GM21737 (cell line): Measurements from ENCODE around the gene RPP25L.

Experiments
- ATAC-seq: cut with Tn5 transposase; IDR thresholded peaks from one replicate; pipeline ENCODE4 v1.9.1; 2021; ENCODE audit warnings: mild to moderate bottlenecking, moderate library complexity; ENCODE audit not compliant: unreplicated experiment

RPP25L gene

DNA sequence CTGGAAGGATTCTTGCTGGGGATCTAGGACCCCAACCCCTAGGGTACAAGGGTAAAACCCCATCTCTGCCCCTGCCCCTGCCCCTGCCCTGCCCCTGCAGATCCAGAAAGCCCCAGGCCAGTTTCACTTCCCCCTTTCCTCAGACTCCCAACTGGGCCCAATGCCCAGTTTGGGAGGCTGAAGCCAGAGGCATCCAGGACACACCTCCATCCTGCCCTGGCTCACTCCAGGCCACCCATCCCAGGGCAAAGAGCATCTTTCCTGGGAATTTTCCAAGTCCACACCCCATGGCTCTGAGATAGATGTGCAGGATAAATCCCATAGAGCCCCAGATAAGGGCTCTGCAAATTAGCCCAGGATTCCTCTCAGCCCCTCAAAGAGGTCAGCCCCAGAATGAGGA is 39.8 kb downstream of the RPP25L start:
- no peak for ATAC-seq

DNA sequence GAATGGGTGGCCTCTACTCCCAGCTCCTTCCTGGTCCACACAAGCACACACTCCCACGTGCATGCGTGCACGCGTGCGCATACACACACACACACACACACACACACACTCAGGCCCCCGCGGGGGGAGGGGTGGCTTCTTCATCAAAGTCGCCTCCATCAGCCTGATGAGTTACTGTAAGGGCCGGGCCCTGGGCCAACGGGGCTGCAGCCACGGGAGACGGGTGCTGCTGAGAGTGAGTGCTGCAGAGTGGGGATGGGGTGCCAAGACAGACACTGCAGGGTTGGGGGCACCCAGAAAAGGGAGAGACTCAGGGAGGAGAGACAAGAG is 40.5 kb downstream of the RPP25L start:
- ATAC-seq: no peak

DNA sequence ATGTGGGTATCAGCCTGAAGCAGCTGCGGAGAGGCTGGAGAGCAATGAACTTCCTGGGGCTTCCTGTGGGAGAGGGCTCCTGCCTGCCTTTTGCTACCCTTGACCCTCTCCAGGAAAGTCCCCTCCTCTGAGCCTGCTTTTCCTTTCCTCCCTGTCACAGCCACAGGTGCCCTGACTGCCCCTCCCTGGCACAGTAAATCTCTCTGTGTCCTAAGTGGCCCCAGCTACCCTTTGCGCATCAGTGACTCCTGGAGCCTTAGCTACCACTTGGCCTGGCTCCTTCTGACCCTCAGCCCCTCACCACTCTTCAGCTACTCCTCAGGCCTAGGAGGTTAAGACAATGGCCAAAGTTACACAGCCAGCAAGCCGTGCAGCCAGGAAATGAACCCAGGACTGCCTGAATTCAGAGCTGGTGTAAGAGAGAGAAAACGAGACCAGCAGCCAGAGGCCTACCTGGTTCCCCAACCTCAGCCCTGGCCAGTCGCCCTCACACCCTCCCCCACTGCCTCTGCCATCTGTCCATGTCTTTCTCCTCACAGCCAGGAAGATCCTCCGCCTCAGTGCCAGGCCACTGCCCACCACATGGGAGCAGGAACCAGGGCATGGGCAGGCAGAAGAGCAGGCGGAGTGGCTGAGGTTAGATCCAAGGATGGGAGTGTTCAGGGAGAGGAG is 41.0 kb downstream of the RPP25L start:
- ATAC-seq: no peak

DNA sequence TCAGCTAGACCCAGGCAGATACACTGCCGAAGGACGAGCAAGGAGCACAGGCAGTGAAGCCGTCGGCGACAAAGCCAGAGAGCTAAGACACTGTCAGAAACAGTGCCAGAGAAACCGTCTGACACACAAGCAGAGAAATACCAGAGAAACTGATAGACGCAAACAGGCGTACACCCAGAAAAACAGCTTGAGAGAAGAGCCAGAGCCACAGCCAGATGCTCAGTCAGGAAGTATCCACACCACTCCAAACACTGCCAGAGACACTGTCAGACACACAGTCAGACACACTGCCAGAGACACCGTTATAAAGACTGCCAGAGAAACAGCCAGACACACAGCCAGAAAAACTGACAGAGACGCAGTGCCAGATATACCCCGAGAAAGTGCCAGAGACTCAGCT is 41.5 kb downstream of the RPP25L start:
- ATAC-seq: no peak

DNA sequence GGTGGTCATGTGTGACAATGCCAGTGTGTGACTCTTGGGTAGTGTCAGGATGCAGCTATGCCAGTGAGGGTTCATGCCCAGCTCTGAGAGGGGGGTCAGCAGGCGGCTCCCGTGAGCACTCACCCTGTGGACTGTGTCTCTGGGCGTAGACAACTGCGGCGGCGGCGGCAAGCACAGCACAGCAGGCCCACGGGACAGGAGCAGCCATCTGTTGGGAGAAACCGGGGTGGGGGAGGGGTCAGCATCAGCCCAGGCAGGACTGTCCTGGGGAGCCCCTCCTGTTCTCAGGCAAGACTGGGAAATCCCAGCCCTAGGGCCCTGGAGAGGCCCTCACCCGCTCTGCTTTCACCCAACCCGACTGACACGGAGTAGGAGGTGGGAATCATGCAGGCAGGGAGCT is 43.1 kb downstream of the RPP25L start:
- no peak for ATAC-seq

DNA sequence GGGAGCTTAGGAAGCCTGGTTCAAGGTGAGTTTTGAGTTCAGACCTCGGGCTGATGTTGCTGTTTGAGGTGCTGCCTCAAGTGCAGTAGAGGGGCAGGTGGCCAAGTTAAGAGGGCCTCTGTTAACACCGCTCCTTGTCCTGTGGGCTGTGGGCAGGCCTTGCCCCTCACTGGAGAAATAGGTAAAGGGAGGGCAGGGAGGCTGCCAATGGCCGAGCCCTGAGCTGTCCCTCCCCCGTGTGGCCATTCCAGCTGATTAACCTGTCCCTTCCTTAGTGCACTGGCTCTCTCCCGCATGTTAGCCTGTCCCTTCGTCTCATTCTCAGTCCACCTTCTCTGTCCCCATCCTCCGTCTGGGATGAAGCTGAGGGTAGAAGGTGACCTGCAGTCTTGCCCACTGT is 43.8 kb downstream of the RPP25L start:
- ATAC-seq: no peak

DNA sequence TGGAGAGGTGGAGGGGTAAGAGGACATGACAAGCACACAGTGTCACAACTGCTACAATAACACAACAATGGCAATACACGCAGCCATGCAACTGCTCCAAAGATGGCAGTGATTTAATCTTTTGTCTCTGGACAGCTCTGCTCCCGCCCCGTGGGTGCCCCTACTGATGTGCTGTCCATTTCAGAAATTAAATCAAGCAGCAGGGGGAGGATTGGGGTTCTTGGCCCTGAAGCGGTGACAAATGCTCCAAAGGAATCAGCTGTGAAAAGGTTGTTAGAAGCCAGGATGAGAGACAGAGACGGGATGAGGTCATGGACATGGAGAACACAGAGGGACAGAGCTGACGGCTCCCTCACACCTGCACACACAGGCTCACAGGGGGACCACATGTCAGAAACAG is 44.9 kb downstream of the RPP25L start:
- no peak for ATAC-seq

DNA sequence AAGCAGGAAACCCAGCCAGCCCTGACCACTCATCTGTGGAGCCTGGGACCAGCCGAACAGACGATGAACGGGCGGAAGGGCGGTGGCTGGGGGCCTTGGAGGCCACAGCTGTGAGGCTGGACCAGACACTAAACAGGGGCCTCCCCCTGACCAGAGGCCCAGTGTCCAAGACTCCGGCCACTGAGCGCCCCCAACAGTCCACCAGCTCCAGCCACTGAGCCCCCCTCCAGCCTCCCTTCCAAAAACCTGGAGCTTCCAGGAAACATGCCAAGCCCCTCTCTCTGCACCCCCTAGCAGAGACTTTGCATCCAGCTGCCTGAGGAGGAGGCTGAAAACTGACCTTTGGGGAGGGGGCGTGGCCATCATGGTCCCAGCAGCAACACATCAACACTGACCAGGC is 45.6 kb downstream of the RPP25L start:
- no peak for ATAC-seq

DNA sequence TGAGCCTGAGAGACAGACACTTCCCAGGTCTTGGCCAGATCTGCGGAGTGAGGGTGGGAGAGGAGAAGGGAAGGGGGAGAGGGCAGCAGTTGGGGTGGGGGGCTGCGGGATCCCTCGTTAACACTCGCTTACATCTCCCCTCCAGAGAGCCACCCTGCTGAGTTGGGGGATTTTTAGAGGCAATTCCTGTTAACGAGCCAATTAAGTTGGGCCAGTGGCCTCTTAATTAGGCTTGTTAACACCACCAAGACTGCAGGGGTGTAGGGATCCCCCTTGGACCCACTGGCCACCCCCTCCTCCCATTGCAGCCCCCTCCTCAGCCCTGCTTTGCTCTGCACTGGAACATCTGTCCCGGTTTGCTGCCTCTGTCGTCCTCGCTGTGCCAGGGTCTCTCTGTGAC is 46.0 kb downstream of the RPP25L start:
- no peak for ATAC-seq

DNA sequence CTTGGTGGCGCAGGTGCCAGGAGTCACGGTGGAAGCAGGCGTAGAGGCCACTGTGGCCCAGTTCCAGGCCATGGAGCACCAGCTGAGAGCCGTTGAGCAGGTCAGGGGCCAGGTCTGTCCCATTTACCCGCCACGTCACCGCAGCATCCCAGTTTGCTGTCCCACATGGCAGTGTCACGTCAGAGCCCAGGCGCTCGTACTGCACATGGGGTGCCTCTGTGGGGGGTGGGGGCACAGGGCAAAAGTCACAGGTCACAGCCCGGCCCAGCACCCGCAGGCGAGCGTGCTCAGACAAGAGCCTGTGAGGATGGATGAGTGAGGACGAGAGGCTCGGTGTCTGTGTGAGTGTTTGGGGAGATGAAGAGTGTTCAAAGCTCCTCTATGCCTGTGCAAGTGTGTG is 47.3 kb downstream of the RPP25L start:
- ATAC-seq: no peak

DNA sequence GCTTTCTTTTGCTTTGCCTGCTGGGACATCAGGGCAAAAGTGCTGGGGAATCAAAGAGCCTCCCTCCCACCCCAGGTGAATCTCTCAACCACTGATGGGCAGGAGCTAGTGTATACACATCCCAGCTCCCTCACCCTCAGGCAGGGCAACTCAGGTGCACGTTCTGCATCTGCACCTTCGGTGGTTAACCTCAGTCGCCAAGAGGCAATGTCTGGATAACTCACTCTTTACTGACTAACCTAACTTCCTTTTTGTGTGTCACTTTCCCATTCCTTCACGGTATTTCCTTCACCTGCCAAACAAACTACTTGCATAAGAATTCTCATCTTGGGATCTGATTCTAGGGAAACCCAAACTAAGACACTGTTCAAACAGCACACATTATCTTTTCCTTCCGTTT is 48.6 kb downstream of the RPP25L start:
- ATAC-seq: no peak

DNA sequence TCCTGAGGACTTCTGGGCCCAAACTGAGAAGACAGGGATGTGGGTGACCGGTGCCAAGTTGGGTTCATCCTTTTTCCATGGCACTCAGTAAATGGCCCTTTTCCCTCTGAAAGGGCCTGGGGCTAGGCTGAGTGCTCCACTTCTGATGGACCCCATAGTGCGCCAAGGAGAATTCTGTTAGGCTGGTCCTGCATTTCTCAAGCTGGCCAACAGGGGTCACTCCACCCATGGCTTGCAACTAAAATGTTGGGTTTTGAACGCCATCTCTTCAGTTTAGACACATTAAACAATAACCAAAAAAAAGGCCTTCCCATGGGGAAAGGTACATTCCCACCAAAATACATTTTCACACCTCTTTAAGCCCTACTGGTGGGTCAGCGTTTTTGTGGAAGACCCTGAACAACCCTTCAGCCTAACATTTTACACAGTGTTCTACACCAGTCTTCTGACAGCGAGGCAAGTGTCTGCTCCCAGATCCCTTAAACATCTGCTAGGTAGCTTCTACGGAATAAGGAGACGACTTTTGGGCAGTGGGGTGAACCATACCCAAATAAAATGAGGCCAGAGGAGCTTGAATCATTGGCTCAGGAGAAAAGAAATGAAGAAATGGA is 49.7 kb downstream of the RPP25L start:
- no peak for ATAC-seq

DNA sequence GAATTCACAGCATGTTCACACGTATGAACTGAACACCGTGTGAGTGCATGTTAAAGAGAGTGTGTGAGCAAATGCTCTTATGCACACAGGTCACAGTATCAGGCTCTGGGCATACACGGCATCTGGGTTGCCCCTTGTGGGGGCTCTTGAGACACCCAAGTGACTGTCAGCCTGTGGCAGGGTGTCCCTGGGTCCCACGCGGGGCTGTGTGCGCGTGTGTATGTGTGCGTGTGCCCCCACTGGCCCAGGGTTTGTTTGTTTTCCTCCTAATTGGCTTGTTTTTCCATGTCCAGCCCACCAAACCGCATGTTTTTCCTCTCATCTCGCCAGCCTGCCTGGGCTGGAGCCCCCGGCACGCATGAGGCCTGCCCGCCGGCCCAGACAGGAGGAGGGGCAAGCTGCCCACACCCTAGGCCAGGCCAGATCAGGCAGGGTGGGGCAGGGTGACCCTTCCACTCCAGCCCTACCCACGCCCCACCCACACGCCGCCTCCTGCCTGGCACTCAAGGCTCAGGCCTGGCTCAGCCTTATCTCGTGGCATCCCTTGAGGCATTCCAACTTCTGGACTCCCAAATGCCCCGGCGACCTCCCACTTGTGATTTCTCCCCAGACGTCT is 51.2 kb downstream of the RPP25L start:
- no peak for ATAC-seq
